Hepatocyte (in vitro differentiated cells): ENCODE measurements around the gene KIAA0586. TPM values are rescaled to one million over a fixed set of nuclear protein-coding genes. Genes with fewer than 3 reads are reported as not detected.
A peak's percentile ranks its signal among the peaks of the same experiment; 100 is the strongest.

Source experiments
- DNase-seq: peaks from one replicate; pipeline ENCODE4 v3.0.0-alpha.2; 2016; ENCODE audit warnings: low spot score
- H2AFZ ChIP-seq: fragments of 200-600 bp; sonication (generic); 2 replicates; pipeline ENCODE4 v1.6.0; 2016; ENCODE audit warnings: antibody characterized with exemption, mild to moderate bottlenecking
- H3K27ac ChIP-seq: fragments of 200-600 bp; sonication (generic); 2 replicates; pipeline ENCODE4 v1.5.1; 2016; ENCODE audit warnings: mild to moderate bottlenecking
- H3K27me3 ChIP-seq: fragments of 200-600 bp; sonication (generic); 2 replicates; pipeline ENCODE4 v1.6.1; 2016
- H3K36me3 ChIP-seq: fragments of 200-600 bp; sonication (generic); replicated peaks from 2 replicates; pipeline ENCODE4 v1.5.1; 2016; ENCODE audit warnings: low read depth; ENCODE audit not compliant: insufficient read depth
- H3K4me1 ChIP-seq: fragments of 200-600 bp; sonication (generic); 2 replicates; pipeline ENCODE4 v1.5.1; 2016; ENCODE audit warnings: mild to moderate bottlenecking, moderate library complexity; ENCODE audit not compliant: insufficient read depth
- H3K4me2 ChIP-seq: fragments of 200-600 bp; sonication (generic); 2 replicates; pipeline ENCODE4 v1.6.0; 2016
- H3K4me3 ChIP-seq: fragments of 200-600 bp; sonication (generic); 2 replicates; pipeline ENCODE4 v1.5.1; 2016; ENCODE audit warnings: mild to moderate bottlenecking
- H3K79me2 ChIP-seq: fragments of 200-600 bp; sonication (generic); 2 replicates; pipeline ENCODE4 v1.6.0; 2017; ENCODE audit warnings: mild to moderate bottlenecking
- H3K9me2 ChIP-seq: fragments of 200-600 bp; sonication (generic); replicated peaks from 2 replicates; pipeline ENCODE4 v1.6.0; 2017; ENCODE audit warnings: mild to moderate bottlenecking; ENCODE audit not compliant: insufficient read depth
- H3K9me3 ChIP-seq: fragments of 200-600 bp; sonication (generic); 2 replicates; pipeline ENCODE4 v1.5.1; 2016; ENCODE audit warnings: low read depth, mild to moderate bottlenecking
- H4K20me1 ChIP-seq: fragments of 200-600 bp; sonication (generic); 2 replicates; pipeline ENCODE4 v1.6.0; 2016; ENCODE audit warnings: mild to moderate bottlenecking; ENCODE audit not compliant: insufficient read depth, poor library complexity, severe bottlenecking
- EZH2 ChIP-seq: fragments of 200-600 bp; sonication (generic); IDR thresholded peaks from 2 replicates; pipeline ENCODE4 v1.6.1; 2016; ENCODE audit warnings: antibody characterized with exemption, mild to moderate bottlenecking, borderline replicate concordance
- EZH2phosphoT487 ChIP-seq: fragments of 200-600 bp; sonication (generic); IDR thresholded peaks from one replicate; pipeline ENCODE4 v1.6.1; 2018; ENCODE audit warnings: antibody characterized with exemption, mild to moderate bottlenecking, low read depth, moderate library complexity; ENCODE audit not compliant: unreplicated experiment, severe bottlenecking
- WGBS: methylation state at CpG from one replicate; pipeline ENCODE4 v1.1.6; 2016; ENCODE audit warnings: low lambda C conversion rate; ENCODE audit errors: missing lambda C conversion rate; 5-methylcytosine and 5-hydroxymethylcytosine counted together
- polyA plus RNA-seq: library from polyadenylated mRNA; unstranded; fragments of >200 nt; fragmentation: Nextera tagmentation; extraction: Ambion mirVana; gene quantifications from 2 replicates; pipeline ENCODE4 v1.2.1, GENCODE V29; 2016
- total RNA-seq: library from RNA; depleted of rRNA; stranded (reverse); fragments of >200 nt; gene quantifications from 2 replicates; pipeline ENCODE4 v1.2.3, GENCODE V29; 2014
- TF ChIP-seq, protein P1 (sequence below): fragments of 200-600 bp; sonication (generic); IDR thresholded peaks from 2 replicates; pipeline ENCODE4 v1.5.1; 2016; ENCODE audit warnings: antibody characterized with exemption, mild to moderate bottlenecking; ENCODE audit not compliant: poor library complexity

KIAA0586 gene
- total and polyA plus RNA-seq, 2 experiments from 2014 or later = 7.3 to 21.4 TPM

GRCh38 chr14:58492044-58492443 is 64.5 kb downstream of the KIAA0586 start:
- no peak for TF ChIP-seq EZH2
- TF ChIP-seq, protein P1, sequence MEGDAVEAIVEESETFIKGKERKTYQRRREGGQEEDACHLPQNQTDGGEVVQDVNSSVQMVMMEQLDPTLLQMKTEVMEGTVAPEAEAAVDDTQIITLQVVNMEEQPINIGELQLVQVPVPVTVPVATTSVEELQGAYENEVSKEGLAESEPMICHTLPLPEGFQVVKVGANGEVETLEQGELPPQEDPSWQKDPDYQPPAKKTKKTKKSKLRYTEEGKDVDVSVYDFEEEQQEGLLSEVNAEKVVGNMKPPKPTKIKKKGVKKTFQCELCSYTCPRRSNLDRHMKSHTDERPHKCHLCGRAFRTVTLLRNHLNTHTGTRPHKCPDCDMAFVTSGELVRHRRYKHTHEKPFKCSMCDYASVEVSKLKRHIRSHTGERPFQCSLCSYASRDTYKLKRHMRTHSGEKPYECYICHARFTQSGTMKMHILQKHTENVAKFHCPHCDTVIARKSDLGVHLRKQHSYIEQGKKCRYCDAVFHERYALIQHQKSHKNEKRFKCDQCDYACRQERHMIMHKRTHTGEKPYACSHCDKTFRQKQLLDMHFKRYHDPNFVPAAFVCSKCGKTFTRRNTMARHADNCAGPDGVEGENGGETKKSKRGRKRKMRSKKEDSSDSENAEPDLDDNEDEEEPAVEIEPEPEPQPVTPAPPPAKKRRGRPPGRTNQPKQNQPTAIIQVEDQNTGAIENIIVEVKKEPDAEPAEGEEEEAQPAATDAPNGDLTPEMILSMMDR = no peak
- no peak for TF ChIP-seq EZH2phosphoT487
- Histone ChIP-seq H3K27me3 (no peaks in the 10 kb centered on the region), H3K4me1 (no peaks in the 10 kb centered on the region), H2AFZ (no peak overlapping the region), H3K9me3 (no peaks in the 10 kb centered on the region), H3K27ac (no peak overlapping the region), H3K79me2 (no peaks in the 10 kb centered on the region), H3K4me2 (no peak overlapping the region), H3K36me3 (no peaks in the 10 kb centered on the region), H4K20me1 (no peaks in the 10 kb centered on the region), H3K4me3 (no peak overlapping the region), H3K9me2 (no peaks in the 10 kb centered on the region)
- 86% methylated on average over 1 of the region's 1 CpG for WGBS
- DNase-seq = no peak

DNA sequence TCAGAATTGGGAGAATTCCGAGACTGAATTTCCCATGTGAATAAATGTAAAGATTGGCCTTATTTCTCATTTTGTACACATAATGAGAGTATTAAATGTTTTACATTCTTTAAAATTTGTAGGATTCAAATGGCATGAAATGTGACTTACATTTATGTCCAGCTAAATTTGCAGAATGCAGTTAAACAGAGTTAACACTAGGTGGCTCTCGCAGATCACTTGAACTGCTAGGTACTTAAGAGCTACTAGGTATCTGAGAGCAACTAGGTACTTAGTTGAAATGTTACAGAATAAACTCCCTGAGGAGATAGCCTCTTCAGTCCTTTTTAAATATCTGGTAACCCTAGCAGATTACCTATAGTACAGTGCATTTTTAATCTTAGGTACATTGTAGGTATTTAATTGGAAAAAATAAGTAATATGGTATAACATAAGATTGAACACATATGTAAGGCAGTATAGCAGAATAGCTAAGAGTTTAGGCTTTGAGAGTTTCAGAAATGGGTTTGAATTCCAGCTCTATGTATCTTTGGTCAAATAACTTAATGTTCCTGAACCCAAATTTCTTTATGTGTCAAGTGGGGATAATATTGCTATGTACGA is 73.8 kb downstream of the KIAA0586 start:
- Histone ChIP-seq H3K9me2 (no peaks in the 10 kb centered on the region), H3K79me2 (no peaks in the 10 kb centered on the region), H4K20me1 (no peaks in the 10 kb centered on the region), H3K4me2 (no peak overlapping the region), H3K36me3 (no peaks in the 10 kb centered on the region), H3K4me1 (no peaks in the 10 kb centered on the region), H3K4me3 (no peak overlapping the region), H3K27ac (no peak overlapping the region), H3K27me3 (no peaks in the 10 kb centered on the region), H3K9me3 (no peaks in the 10 kb centered on the region), H2AFZ (no peak overlapping the region)
- TF ChIP-seq, protein P1 = peak; percentile 91
- no peak for TF ChIP-seq EZH2
- WGBS = 40% methylated on average over 3 of the region's 3 CpGs
- peak; percentile 80 for DNase-seq

GRCh38 chr14:58513272-58513671 is 85.8 kb downstream of the KIAA0586 start:
- no peak overlapping the region for H3K27ac ChIP-seq
- H3K4me1 ChIP-seq = no peaks in the 10 kb centered on the region
- H3K79me2 ChIP-seq = no peaks in the 10 kb centered on the region
- H2AFZ ChIP-seq = no peak overlapping the region
- WGBS = 95% methylated on average over 3 of the region's 3 CpGs
- no peaks in the 10 kb centered on the region for H3K36me3 ChIP-seq
- no peaks in the 10 kb centered on the region for H3K27me3 ChIP-seq
- DNase-seq = no peak
- no peak overlapping the region for H3K4me3 ChIP-seq
- TF ChIP-seq, protein P1 = no peak
- no peak for TF ChIP-seq EZH2
- TF ChIP-seq EZH2phosphoT487 = no peak
- H3K9me3 ChIP-seq = no peaks in the 10 kb centered on the region
- no peak overlapping the region for H3K4me2 ChIP-seq
- no peaks in the 10 kb centered on the region for H4K20me1 ChIP-seq
- no peaks in the 10 kb centered on the region for H3K9me2 ChIP-seq
